Activated CD8-positive, alpha-beta memory T cell treated with anti-CD3 and anti-CD28 coated beads, Interleukin-2, amount 50 U/mL, for 48 hours (primary cell): ENCODE data around the gene CADPS.

Experiments
- DNase-seq: peaks from one replicate; pipeline ENCODE4 v3.0.0-alpha.2; 2020

CADPS gene

DNA sequence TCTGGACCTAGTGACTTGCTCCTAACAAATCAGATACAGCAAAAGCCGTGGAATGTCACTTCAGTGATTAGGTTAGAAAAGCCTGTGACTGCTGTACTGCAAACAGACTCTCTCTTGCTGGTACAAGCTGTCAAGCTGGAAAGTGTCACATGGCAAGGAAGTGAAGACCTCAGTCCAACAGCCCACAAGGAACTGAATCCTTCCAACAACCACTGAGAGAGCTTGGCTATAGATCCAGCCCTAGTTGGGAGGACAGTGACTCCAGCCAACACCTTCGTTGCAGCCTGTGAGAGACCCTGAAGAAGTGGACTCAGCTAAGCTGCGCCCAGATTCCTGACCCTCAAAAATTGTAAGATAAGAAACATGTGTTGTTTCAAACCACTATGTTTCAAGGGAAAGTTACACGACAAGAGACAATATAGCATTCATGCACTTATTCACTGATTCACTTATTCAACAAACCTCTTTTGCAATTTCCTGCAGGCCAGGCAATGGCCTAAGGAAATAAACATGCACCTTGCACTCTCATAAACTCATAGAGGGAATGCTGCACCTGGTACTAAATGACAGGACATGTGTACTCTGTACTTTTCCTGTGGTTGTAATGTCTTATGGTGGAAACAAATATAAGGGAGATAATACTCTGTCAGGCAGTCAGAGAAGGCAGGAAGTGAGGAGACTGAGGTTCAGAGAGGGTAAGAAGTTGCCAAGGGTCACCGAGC is 142.9 kb downstream of the CADPS start:
- no peak for DNase-seq

DNA sequence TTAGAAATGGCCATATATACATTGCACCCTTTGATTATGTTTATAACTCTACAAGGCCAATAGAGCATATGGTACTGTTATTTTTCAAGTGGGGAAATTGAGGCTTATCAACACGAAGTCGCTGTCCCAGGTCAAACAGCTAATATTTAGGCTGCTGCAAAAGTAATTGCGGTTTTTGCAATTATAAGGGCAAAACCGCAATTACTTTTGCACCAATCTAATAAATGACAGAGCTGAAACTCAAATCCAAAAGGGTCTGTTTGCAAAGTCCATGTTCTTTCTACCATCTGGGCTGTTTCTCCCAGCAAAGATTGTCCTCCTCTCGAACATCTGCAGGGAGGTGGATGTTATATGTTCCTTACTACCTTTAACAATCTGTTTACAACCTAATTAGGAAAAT is 147.2 kb downstream of the CADPS start:
- DNase-seq: no peak

- DNase-seq: no peak
These were observed 147.7 kb downstream of the CADPS start for GRCh38 chr3:62727536-62727935.

- no peak for DNase-seq
These were observed 150.7 kb downstream of the CADPS start for GRCh38 chr3:62724503-62724902.

- no peak for DNase-seq
These were observed 151.3 kb downstream of the CADPS start for GRCh38 chr3:62723914-62724217.

- DNase-seq: no peak
These were observed 151.9 kb downstream of the CADPS start for GRCh38 chr3:62723166-62723913.

DNA sequence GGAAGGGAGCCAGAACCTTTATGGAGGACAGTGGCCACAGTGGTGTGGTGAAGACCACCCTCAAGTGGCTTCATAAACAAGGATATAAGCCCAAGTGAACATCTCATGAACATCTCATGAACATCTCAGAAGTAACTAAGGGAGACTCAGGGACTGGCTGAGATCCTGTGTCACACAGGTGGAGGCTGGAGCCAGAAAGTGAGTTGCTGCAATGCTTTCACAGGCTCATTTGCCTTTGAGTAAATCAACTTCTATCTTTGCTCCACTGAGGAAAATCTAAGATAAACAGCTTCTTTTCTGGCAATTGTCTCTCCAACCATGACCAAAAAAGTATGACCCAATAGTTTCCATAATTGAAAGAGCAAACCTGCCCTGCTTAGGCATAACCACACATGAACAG is 152.9 kb downstream of the CADPS start:
- no peak for DNase-seq

- no peak for DNase-seq
These were observed 156.5 kb downstream of the CADPS start for GRCh38 chr3:62718515-62719320.

GRCh38 chr3:62718011-62718410 is 157.2 kb downstream of the CADPS start:
- DNase-seq: no peak

DNA sequence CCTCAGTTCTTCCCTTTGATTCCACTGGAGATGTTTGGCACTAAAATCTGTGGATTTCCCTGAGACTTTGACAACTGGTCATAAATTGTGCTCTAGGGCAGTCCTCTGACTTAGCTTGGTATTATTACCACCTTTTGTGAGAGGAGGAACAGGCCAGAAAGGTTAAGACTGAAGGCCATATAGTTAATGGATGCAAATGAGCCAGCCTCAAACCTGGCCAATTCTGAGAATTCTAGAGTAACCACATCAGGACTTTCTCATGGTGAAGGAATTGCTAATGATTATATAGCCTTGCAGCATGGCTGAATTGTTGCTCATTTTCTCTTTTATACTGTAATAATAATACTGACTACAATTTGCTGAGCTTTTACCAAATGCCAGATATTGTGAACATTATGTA is 162.5 kb downstream of the CADPS start:
- no peak for DNase-seq

DNA sequence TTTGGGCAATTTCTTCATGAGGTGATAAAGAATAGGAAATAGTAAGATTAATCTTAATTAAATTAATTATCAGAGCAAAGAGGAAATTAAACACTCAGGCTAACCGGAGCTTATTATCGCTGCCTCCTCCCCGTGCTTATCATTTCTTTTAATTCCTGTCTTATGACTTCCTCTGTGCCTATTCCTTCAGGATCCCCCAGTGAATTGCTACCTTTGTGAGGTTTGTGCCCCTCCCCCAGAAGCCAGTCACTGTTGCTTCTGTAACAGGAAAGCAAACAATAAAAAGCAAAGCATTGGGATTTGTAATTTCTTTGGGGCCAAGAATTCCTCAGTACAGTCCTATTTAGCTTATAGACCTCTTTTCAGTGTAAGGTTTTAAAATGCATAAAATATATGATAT is 164.5 kb downstream of the CADPS start:
- DNase-seq: no peak

GRCh38 chr3:62708638-62709373 is 166.4 kb downstream of the CADPS start:
- no peak for DNase-seq

DNA sequence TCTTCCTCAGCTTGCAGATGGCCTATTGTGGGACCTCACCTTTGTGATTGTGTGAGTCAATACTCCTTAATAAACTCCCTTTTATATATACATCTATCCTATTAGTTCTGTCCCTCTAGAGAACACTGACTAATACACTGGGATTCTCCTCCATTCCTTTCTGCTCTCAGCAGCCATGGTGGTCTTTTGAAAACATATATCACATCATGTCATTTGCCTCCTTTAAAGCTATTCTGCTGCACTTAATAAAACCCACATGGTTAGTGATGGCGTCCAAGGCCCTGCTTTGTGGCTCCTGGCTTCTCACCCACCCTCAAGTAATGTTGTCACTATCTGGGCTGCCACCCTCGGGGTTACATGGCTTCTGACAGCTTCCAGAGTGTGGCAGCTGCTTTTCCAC is 169.5 kb downstream of the CADPS start:
- DNase-seq: no peak

- DNase-seq: no peak
These were observed 171.6 kb downstream of the CADPS start for GRCh38 chr3:62703451-62704167.

- no peak for DNase-seq
These were observed 174.9 kb downstream of the CADPS start for GRCh38 chr3:62700357-62700756.

DNA sequence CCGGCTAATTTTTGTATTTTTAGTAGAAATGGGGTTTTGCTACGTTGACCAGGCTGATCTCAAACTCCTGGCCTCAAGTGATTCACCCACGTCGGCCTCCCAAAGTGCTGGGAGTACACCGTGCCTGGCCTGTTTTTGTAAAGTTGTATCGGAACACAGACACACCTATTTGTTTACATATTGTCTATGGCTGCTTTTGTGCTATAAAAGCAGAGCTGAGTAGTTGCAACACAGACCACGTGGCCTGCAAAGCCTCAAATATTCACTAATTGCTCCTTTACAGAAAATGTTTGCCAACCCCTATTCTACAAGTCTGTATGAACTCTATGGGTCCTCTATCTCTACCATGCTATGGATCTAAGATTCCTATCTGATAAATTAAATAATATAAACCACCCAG is 175.5 kb downstream of the CADPS start:
- DNase-seq: no peak

DNA sequence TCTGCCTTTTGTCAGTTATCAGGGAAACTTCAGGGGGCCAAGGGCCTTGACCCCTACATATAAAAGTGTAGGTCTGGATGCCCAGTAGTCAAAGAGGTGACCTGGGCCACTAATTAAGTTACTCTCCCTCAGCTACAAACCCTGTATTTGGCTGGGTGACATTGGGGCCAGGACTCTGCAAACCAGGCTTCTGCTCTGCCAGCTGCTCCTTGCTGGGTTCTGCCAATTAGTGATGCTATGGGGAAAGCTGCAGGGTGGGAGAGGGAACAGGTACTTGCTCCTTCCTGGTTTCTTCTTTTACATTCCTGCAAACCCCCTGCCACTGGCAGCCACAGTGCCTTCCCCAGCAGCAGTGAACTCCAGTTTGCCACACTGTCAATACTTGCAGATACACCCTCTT is 179.2 kb downstream of the CADPS start:
- no peak for DNase-seq

- no peak for DNase-seq
These were observed 186.4 kb downstream of the CADPS start for GRCh38 chr3:62688812-62689211.

- no peak for DNase-seq
These were observed 187.2 kb downstream of the CADPS start for GRCh38 chr3:62688050-62688449.

GRCh38 chr3:62686503-62687294 is 188.5 kb downstream of the CADPS start:
- DNase-seq: no peak

- no peak for DNase-seq
These were observed 192.4 kb downstream of the CADPS start for GRCh38 chr3:62682826-62683225.

DNA sequence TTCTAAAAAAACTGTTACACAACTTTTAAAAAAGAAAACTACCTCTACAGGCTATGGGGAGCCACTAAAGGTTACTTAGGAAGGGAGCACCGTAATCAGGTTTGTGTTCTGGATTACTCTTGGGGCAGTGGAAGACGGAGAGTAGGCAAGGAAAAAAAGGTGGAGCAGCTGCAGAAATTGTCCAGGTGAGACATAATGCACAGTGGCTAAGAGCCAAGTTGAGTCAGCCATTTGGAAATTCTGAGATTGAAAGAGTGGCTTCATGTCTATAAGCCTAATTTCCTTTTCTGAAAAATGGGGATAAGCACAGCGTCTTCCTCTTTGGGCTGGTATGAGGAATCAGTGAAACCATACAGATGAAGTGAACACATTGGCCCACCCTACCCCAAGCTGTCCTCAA is 195.2 kb downstream of the CADPS start:
- DNase-seq: no peak
